Naive thymus-derived CD4-positive, alpha-beta T cell (primary cell): ENCODE data around the gene PRR7. TPM values are rescaled to one million over a fixed set of nuclear protein-coding genes. Genes with fewer than 3 reads are reported as not detected.

Experiments
- ATAC-seq: fragments of 150-1000 bp; cut with Tn5 transposase; 2 replicates; pipeline ENCODE4 v1.10.0; 2021; ENCODE audit warnings: mild to moderate bottlenecking, moderate library complexity
- CTCF ChIA-PET: fragments of 350-600 bp; sonication (Branson Sonifier 250); formaldehyde crosslinking; loops from one replicate; lab custom pipeline; 2021; ENCODE audit warnings: antibody characterized with exemption; lab: Charles Lee
- POLR2A ChIA-PET: fragments of 350-600 bp; sonication (Branson Sonifier 250); formaldehyde crosslinking; loops from one replicate; lab custom pipeline; 2021; ENCODE audit warnings: antibody characterized with exemption, inconsistent platforms; lab: Charles Lee
- DNase-seq, 9 donors: peaks; one replicate each; pipeline versions ENCODE4 v3.0.0 to v3.0.0-alpha.2; 2020 to 2022; ENCODE audit warnings: mixed read lengths in 1 of 9
- H3K27ac ChIP-seq: one replicate; pipeline ENCODE4 v1.7.0; 2013; ENCODE audit warnings: mild to moderate bottlenecking, low read depth, low read length, moderate library complexity
- H3K27me3 ChIP-seq, 2 donors: one replicate each; pipeline ENCODE4 v1.7.0; 2013; ENCODE audit warnings: low read length in 2 of 2, mild to moderate bottlenecking in 2 of 2, moderate library complexity in 2 of 2; ENCODE audit not compliant: control insufficient read depth in 2 of 2, insufficient read depth in 2 of 2
- H3K36me3 ChIP-seq, 3 experiments: 1 replicate in 2 of 3; 2 replicates in 1 of 3; pipeline ENCODE4 v1.7.0; 2013; ENCODE audit warnings: low read length in 3 of 3, mild to moderate bottlenecking in 3 of 3, moderate library complexity in 1 of 3; ENCODE audit not compliant: insufficient read depth in 3 of 3, control insufficient read depth in 2 of 3
- H3K4me1 ChIP-seq, 2 donors: one replicate each; pipeline ENCODE4 v1.7.0; 2013; ENCODE audit warnings: low read length in 2 of 2, mild to moderate bottlenecking in 2 of 2, moderate library complexity in 1 of 2; ENCODE audit not compliant: control insufficient read depth in 2 of 2, insufficient read depth in 2 of 2
- H3K4me3 ChIP-seq: 2 replicates; pipeline ENCODE4 v1.7.0; 2013; ENCODE audit warnings: mild to moderate bottlenecking, low read length
- H3K9me3 ChIP-seq, 3 experiments: 1 replicate in 2 of 3; 2 replicates in 1 of 3; pipeline ENCODE4 v1.7.0; 2013; ENCODE audit warnings: low read length in 3 of 3; ENCODE audit not compliant: control insufficient read depth in 2 of 3
- H3K27ac Mint-ChIP-seq, 9 donors: one replicate each; pipeline ENCODE4 v1.8.0; 2020 to 2022; ENCODE audit warnings: mixed read lengths in 9 of 9, mild to moderate bottlenecking in 8 of 9, moderate library complexity in 5 of 9, inconsistent platforms in 2 of 9
- H3K27me3 Mint-ChIP-seq, 5 donors: one replicate each; pipeline ENCODE4 v1.8.0; 2021 to 2022; ENCODE audit warnings: mixed read lengths in 5 of 5, mild to moderate bottlenecking in 1 of 5
- H3K36me3 Mint-ChIP-seq, 5 donors: one replicate each; pipeline ENCODE4 v1.8.0; 2020 to 2022; ENCODE audit warnings: mixed read lengths in 5 of 5, mild to moderate bottlenecking in 3 of 5, inconsistent platforms in 1 of 5
- H3K4me1 Mint-ChIP-seq, 7 donors: one replicate each; pipeline ENCODE4 v1.8.0; 2020 to 2022; ENCODE audit warnings: mixed read lengths in 7 of 7, mild to moderate bottlenecking in 3 of 7, inconsistent platforms in 1 of 7
- H3K4me3 Mint-ChIP-seq, 10 donors: one replicate each; pipeline ENCODE4 v1.8.0; 2020 to 2022; ENCODE audit warnings: mild to moderate bottlenecking in 10 of 10, mixed read lengths in 10 of 10, moderate library complexity in 6 of 10, inconsistent platforms in 2 of 10
- H3K9me3 Mint-ChIP-seq, 11 donors: one replicate each; pipeline ENCODE4 v1.8.0; 2020 to 2022; ENCODE audit warnings: mixed read lengths in 11 of 11, mild to moderate bottlenecking in 4 of 11, inconsistent platforms in 1 of 11, moderate library complexity in 1 of 11
- intact Hi-C, 2 donors: fragments of 100-400 bp; cut with micrococcal nuclease; formaldehyde crosslinking; loops; one replicate each; pipeline ENCODE4 v1.15.1; 2023
- polyA plus RNA-seq, 2 donors: library from polyadenylated mRNA; unstranded; fragments of 300-500 nt; fragmentation: Illumina TruSeq; gene quantifications; one replicate each; pipeline ENCODE4 v1.2.3, GENCODE V29; 2021
- total RNA-seq, 6 experiments: library from RNA in 5 of 6; stranded (reverse) in 5 of 6; gene quantifications; 1 replicate in 5 of 6; 2 replicates in 1 of 6; pipeline ENCODE4 v1.2.3 and lab custom pipeline; 2021 to 2026

Gene PRR7, protein sequence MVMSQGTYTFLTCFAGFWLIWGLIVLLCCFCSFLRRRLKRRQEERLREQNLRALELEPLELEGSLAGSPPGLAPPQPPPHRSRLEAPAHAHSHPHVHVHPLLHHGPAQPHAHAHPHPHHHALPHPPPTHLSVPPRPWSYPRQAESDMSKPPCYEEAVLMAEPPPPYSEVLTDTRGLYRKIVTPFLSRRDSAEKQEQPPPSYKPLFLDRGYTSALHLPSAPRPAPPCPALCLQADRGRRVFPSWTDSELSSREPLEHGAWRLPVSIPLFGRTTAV
- total RNA-seq (10 to 100 TPM in 2 of 5 experiments, 1 to 10 TPM in 3; 6.4 to 31.8 (median 6.8) TPM), polyA plus RNA-seq (10 to 100 TPM; 11.7 to 19.4 TPM), total RNA-seq (lab: John Stamatoyannopoulos, UW) (35.4 reads per million, percentile 63 among the genes with 10 or more reads in this experiment)

DNA sequence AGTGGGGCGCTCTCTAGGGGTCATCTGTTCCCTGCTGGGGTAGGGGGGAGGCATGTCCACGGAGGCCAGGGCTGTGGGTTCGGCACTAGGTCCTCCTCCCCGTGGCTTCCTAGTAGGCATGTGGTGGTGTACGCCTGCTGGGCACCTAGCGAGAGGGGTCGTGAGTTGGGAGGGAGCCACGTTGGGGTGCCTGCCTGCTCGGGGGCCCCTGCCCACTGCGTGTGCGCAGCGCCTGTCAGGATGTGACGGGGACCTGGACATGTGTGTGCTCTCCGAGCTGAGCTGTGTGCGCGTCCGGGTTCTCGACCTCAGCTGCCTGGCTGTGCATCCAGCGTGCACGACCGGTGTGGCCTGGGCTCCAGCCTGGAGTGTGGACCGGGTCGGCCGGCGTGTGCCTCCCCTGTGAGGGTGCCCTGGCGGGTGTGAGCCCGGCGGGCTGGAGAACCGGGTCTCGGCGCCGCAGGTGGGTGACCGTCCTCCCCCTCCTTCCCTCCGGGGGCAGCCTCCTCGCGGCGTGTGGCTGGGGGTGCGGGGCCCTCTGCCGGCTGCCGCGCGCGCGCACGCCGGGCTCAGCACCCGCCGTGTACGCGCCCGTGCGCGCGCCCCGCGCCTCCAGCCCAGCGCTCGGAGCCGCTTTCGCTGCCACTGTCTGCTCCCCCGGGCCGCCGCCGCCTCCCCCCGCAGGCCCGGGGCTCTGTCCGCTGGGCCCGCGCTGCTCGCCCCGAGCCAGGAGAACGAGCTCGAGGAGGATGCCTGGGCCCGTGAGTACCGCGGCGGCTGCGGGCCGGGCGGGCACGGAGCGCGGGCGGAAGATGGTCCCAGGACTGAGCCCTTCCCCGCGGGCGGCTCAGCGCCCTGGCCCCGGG, at the start of gene PRR7:
PRR7 (plus strand) TSS at position 615 of the 866 bp plus-strand sequence. CDS start 8,254 bp downstream, outside the sequence.
- Histone ChIP-seq H3K27ac (peak within 1 kb of the TSS; percentile 97), H3K9me3 (no peaks in the 10 kb centered on the region), H3K27me3 (no peaks in the 10 kb centered on the region), H3K4me3 (peak within 1 kb of the TSS; percentile 64), H3K36me3 (peaks cover 0 to 20% (median 4%) of the 10 kb centered on the region in 3 experiments), H3K4me1 (peaks cover 7 to 34% of the 10 kb centered on the region in 2 donors)
- Mint-ChIP-seq H3K36me3 (peaks cover 0 to 4% (median 0%) of the 10 kb centered on the region in 5 donors), H3K4me3 (peak within 1 kb of the TSS; percentile 77 to 85 (median 82)), H3K27ac (peak within 1 kb of the TSS; percentile 86 to 97 (median 92)), H3K4me1 (peaks cover 31 to 52% (median 41%) of the 10 kb centered on the region in 7 donors), H3K27me3 (peaks cover 0 to 10% (median 0%) of the 10 kb centered on the region in 5 donors), H3K9me3 (no peaks in the 10 kb centered on the region)
- intact Hi-C loops: loop anchor here (1.0 to 2.0 kb wide), 4 partner anchors 8 to 44 kb away; partner anchors contain the start of gene GRK6 (in 2 of the 2)
- CTCF ChIA-PET: interaction anchor here (0.7 to 8.8 kb wide), 10 partner anchors 8 to 57 kb away, joined by 3 to 105 read pairs (median 6); no protein-coding TSS in a partner anchor
- POLR2A ChIA-PET: interaction anchor here (0.5 to 23.1 kb wide), 13 partner anchors 9 to 313 kb away, joined by 3 to 804 read pairs (median 6); partner anchors contain the start of genes F12, GRK6, NSD1 and PFN3
- peak; percentile 71 to 85 (median 81) for DNase-seq
- ATAC-seq: peak; percentile 75

DNA sequence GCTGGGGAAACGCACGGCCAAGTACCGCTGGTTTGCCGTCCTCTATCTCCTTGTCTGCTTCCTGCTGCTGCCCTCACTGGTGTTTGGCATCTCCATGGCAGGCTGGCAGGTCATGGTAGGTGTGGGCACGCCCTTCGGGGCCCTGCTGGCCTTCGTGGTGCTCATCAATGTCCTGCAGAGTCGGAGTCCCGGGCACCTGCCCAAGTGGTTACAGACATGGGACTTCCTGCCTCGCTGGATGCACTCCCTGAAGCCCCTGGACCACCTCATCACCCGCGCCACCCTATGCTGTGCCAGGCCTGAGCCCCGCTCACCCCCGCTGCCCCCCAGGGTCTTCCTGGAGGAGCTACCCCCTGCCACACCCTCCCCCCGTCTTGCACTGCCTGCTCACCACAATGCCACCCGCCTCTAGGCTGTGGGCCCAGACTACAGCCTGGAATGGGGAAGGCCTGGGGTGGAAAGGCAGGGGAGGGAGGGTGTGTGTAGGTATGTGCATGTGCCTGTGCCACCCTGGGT, 48.7 kb upstream of the PRR7 start:
- H3K27me3 ChIP-seq: no peaks in the 10 kb centered on the region
- Mint-ChIP-seq H3K9me3 (peaks cover 0 to 4% (median 0%) of the 10 kb centered on the region in 11 donors), H3K27ac (no peak overlapping the region), H3K4me3 (no peak overlapping the region), H3K27me3 (peaks cover 0 to 35% (median 0%) of the 10 kb centered on the region in 5 donors), H3K36me3 (no peaks in the 10 kb centered on the region), H3K4me1 (peaks cover 1 to 17% (median 7%) of the 10 kb centered on the region in 7 donors)
- ChIA-PET CTCF (interaction anchor here (0.9 kb wide), 1 partner anchor 59 kb away, joined by 3 read pairs; no protein-coding TSS in a partner anchor), POLR2A (no interaction called here)
- no peaks in the 10 kb centered on the region for H3K9me3 ChIP-seq
- H3K4me3 ChIP-seq: no peak overlapping the region
- intact Hi-C loops: no loop called here
- no peaks in the 10 kb centered on the region for H3K36me3 ChIP-seq
- H3K27ac ChIP-seq: no peak overlapping the region
- DNase-seq (no peak), ATAC-seq (no peak)
- H3K4me1 ChIP-seq: peaks cover 5 to 9% of the 10 kb centered on the region in 2 donors

DNA sequence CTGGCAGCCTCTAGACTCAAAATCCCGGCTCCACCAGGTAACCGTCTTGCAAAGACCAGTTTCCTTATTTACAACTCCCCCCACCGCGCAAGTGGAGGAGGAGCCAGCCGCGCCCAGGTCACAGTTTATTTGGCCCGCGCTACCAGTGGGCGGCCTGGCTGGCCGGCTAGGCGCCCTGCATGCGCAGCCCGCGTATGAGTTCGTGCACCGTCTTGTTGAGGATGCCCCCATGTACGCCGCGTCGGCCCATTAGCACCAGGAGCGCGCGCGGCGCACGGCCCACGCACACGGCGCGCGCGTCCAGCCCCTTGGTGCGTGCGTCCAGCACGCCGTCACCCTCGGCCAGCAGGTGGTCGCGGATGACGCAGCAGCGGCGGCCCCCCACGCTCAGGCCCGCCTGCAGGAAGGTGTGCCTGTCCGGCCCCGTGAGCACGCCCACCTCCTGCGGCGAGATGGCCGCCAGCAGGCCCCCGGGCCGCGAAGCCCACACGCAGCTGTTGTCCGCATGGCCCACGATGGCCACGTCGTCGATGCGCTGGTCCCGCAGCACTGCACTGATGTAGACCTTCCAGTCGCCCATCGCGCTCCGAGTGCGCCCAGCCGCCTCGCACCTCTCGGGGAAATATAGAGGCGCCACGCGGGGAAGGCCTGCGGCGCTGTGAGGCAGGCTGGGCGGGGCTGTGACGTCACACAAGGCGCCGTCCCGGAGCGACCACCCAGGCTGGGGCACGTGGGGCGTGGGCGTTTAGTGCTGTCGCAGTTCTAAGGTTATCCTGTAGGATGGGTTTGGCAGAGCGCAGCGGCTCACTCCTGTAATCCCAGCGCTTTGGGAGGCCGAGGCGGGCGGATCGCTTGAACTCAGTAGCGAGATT, 46.4 kb upstream of the PRR7 start, which contains the start of gene PFN3:
PFN3 (minus strand) TSS at position 665 of the 872 bp plus-strand sequence; CDS start at position 580, 85 bp downstream.
- Mint-ChIP-seq H3K4me1 (peaks cover 7 to 31% (median 18%) of the 10 kb centered on the region in 7 donors), H3K27ac (peak within 1 kb of the TSS in 1 of 9 donors; percentile 46), H3K9me3 (peaks cover 0 to 3% (median 0%) of the 10 kb centered on the region in 11 donors), H3K36me3 (no peaks in the 10 kb centered on the region), H3K27me3 (peaks cover 0 to 40% (median 0%) of the 10 kb centered on the region in 5 donors), H3K4me3 (no peak within 1 kb of the TSS)
- H3K27me3 ChIP-seq: no peaks in the 10 kb centered on the region
- POLR2A ChIA-PET: interaction anchor here (5.4 to 9.5 kb wide), 2 partner anchors 9 to 47 kb away, joined by 48 to 156 read pairs; partner anchors contain the start of gene PRR7
- intact Hi-C loops: no loop called here
- no peak for DNase-seq
- no peaks in the 10 kb centered on the region for H3K9me3 ChIP-seq
- H3K4me1 ChIP-seq: peaks cover 24% of the 10 kb centered on the region in 2 donors
- H3K36me3 ChIP-seq: no peaks in the 10 kb centered on the region
- H3K27ac ChIP-seq: no peak within 1 kb of the TSS
- ATAC-seq: no peak
- CTCF ChIA-PET: interaction anchor here (0.6 to 9.6 kb wide), 6 partner anchors 9 to 673 kb away, joined by 3 to 189 read pairs (median 67); partner anchors contain the start of gene GRK6
- no peak within 1 kb of the TSS for H3K4me3 ChIP-seq

DNA sequence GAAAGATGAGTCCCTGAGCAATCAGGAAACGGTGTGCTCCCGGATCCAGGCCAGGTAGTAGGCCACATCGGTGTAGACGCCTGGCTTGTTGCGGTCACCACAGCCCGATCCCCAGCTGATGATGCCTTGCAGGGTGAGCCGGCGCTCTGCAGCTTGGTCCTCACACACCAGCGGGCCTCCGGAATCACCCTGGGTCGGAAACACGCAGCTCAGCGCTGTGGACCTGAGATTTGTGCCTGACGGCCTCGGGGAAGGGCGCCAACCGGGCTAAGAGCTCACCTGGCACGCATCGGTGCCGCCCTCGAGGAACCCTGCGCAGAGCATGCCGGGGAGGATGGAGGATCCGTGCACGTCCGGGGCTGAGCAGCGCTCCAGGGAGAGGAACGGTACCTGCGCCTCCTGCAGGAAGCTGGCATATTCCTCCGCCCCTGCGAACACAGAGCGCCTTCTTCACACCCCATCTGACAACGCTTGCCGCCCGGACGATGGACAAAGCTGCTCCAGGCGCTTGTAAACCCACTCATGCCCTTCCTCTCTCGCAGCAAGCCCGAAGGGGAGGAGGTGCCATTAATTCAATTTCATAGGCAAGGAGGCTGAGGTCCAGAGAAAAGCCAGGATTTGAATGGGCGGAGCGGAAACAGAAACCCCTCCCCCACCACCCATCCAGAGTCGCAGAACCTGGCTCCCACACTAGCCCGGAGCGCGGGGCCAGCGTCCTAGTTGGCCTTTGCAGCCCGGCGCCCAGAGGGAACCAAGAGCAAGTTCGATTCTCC, 44.2 kb upstream of the PRR7 start:
- intact Hi-C loops: loop anchor here (1.0 to 2.0 kb wide), 13 partner anchors 12 to 288 kb away; partner anchors contain the start of genes PDLIM7 (in 2 of the 2), NSD1 (in 1 of the 2), PRR7 (in 1 of the 2) and RGS14 (in 1 of the 2)
- Histone ChIP-seq H3K4me1 (peaks cover 25 to 33% of the 10 kb centered on the region in 2 donors), H3K4me3 (peak overlapping the region; percentile 61), H3K9me3 (no peaks in the 10 kb centered on the region), H3K36me3 (no peaks in the 10 kb centered on the region), H3K27ac (no peak overlapping the region), H3K27me3 (no peaks in the 10 kb centered on the region)
- Mint-ChIP-seq H3K36me3 (no peaks in the 10 kb centered on the region), H3K9me3 (peaks cover 0 to 2% (median 0%) of the 10 kb centered on the region in 11 donors), H3K27me3 (peaks cover 0 to 54% (median 0%) of the 10 kb centered on the region in 5 donors), H3K4me3 (peak overlapping the region; percentile 76 to 88 (median 84)), H3K27ac (peak overlapping the region in 6 of 9 donors; percentile 23 to 80 (median 70)), H3K4me1 (peaks cover 7 to 35% (median 23%) of the 10 kb centered on the region in 7 donors)
- ATAC-seq: peak; percentile 41
- CTCF ChIA-PET: interaction anchor here (0.6 to 9.6 kb wide), 23 partner anchors 11 to 288 kb away, joined by 3 to 189 read pairs (median 11); partner anchors contain the start of genes GRK6 and PRR7
- POLR2A ChIA-PET: interaction anchor here (0.7 to 9.5 kb wide), 15 partner anchors 12 to 95 kb away, joined by 3 to 210 read pairs (median 7); partner anchors contain the start of genes GRK6, LMAN2, PDLIM7 and PRR7
- peak; percentile 21 to 74 (median 68) for DNase-seq
